ENCODE data around the gene POU2F3. TPM values are rescaled to one million over a fixed set of nuclear protein-coding genes. Genes with fewer than 3 reads are reported as not detected.

The POU2F3 gene
- total RNA-seq, 1 donor from 2014 or later: not detected

DNA sequence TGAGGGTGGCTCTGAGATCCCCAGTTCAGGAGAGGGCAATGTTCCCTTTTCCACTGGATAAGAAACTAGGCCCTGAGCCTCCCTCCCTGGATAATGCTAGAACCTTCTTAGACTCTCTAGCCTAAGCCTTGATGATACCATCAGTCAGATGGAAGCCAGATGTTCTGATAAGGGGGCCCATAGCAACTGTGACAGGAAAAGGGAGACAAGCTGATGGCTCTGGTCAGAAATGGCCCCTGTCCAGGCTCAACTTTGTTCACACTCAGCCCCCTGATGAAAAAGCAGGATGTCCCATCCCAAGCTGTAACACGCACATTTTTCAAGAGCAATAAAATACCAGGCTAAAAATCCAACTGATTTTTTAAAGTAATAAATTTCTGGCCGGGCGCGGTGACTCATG is 36.3 kb upstream of the POU2F3 start:
- Histone ChIP-seq H3K27me3 (peaks cover 94% of the 10 kb centered on the region), H3K27ac (no peak overlapping the region), H2AFZ (replicated peaks) (no peak overlapping the region), H3F3A (ENCODE audit: low read depth) (no peaks in the 10 kb centered on the region), H3K4me3 (no peak overlapping the region), H3K9me3 (ENCODE audit: low read depth) (no peaks in the 10 kb centered on the region), H3K36me3 (no peaks in the 10 kb centered on the region), H3K9ac (no peak overlapping the region), H3K4me1 (no peaks in the 10 kb centered on the region), H3K4me2 (no peak overlapping the region), H4K20me1 (ENCODE audit: low read depth) (no peaks in the 10 kb centered on the region), H3K79me2 (ENCODE audit: low read depth) (no peaks in the 10 kb centered on the region)
- Mint-ChIP-seq H3K36me3 (no peaks in the 10 kb centered on the region), H3K27me3 (ENCODE audit: insufficient read depth, low read depth) (peaks cover 13% of the 10 kb centered on the region), H3K27ac (no peak overlapping the region), H3K9me3 (no peaks in the 10 kb centered on the region), H3K4me3 (no peak overlapping the region), H3K4me1 (peaks cover 35% of the 10 kb centered on the region)
- TF ChIP-seq, protein P1, sequence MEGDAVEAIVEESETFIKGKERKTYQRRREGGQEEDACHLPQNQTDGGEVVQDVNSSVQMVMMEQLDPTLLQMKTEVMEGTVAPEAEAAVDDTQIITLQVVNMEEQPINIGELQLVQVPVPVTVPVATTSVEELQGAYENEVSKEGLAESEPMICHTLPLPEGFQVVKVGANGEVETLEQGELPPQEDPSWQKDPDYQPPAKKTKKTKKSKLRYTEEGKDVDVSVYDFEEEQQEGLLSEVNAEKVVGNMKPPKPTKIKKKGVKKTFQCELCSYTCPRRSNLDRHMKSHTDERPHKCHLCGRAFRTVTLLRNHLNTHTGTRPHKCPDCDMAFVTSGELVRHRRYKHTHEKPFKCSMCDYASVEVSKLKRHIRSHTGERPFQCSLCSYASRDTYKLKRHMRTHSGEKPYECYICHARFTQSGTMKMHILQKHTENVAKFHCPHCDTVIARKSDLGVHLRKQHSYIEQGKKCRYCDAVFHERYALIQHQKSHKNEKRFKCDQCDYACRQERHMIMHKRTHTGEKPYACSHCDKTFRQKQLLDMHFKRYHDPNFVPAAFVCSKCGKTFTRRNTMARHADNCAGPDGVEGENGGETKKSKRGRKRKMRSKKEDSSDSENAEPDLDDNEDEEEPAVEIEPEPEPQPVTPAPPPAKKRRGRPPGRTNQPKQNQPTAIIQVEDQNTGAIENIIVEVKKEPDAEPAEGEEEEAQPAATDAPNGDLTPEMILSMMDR (IDR thresholded peaks at IDR 0.05): no peak
- TF ChIP-seq EZH2 (IDR thresholded peaks at IDR 0.05) (no peak), EZH2phosphoT487 (IDR thresholded peaks at IDR 0.05) (no peak)
- DNase-seq (ENCODE audit: low spot score): no peak

DNA sequence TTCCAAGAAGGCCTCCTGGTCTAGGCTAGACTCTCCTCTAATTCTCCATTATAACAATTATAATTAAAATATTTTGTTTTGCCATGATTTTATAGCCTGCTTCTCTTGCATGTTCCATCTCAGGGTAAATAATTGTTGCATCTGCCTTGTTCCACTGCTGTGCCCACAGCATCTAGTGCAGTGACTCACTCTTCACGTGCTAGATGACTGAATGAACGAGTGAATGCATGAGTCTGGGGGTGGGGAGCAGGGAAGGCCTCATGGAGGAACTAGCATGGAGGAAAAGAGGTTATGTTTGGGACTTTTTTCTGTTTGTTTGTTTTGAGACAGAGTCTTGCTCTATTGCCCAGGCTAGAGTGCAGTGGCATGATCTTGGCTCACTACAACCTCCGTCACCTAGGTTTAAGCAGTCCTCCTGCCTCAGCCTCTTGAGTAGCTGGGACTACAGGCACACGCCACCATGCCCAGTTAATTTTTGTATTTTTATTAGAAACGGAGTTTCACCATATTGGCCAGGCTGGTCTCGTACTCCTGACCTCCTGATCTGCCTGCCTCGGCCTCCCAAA is 34.3 kb upstream of the POU2F3 start:
- Mint-ChIP-seq H3K4me1 (peaks cover 40% of the 10 kb centered on the region), H3K9me3 (no peaks in the 10 kb centered on the region), H3K27ac (no peak overlapping the region), H3K4me3 (no peak overlapping the region), H3K36me3 (no peaks in the 10 kb centered on the region), H3K27me3 (ENCODE audit: insufficient read depth, low read depth) (peaks cover 9% of the 10 kb centered on the region)
- H2AFZ ChIP-seq (replicated peaks): no peak overlapping the region
- peaks cover 9% of the 10 kb centered on the region for H3K4me1 ChIP-seq
- no peak overlapping the region for H3K4me3 ChIP-seq
- peaks cover 12% of the 10 kb centered on the region for H3F3A ChIP-seq (ENCODE audit: low read depth)
- H3K27me3 ChIP-seq: peaks cover 94% of the 10 kb centered on the region
- no peak overlapping the region for H3K9ac ChIP-seq
- no peaks in the 10 kb centered on the region for H3K36me3 ChIP-seq
- no peak overlapping the region for H3K4me2 ChIP-seq
- no peaks in the 10 kb centered on the region for H3K9me3 ChIP-seq (ENCODE audit: low read depth)
- no peak overlapping the region for H3K27ac ChIP-seq
- no peak for DNase-seq (ENCODE audit: low spot score)
- TF ChIP-seq EZH2 (IDR thresholded peaks at IDR 0.05): no peak
- no peak for TF ChIP-seq EZH2phosphoT487 (IDR thresholded peaks at IDR 0.05)
- TF ChIP-seq, protein P1 (IDR thresholded peaks at IDR 0.05): no peak
- H3K79me2 ChIP-seq (ENCODE audit: low read depth): no peaks in the 10 kb centered on the region
- peaks cover 8% of the 10 kb centered on the region for H4K20me1 ChIP-seq (ENCODE audit: low read depth)

DNA sequence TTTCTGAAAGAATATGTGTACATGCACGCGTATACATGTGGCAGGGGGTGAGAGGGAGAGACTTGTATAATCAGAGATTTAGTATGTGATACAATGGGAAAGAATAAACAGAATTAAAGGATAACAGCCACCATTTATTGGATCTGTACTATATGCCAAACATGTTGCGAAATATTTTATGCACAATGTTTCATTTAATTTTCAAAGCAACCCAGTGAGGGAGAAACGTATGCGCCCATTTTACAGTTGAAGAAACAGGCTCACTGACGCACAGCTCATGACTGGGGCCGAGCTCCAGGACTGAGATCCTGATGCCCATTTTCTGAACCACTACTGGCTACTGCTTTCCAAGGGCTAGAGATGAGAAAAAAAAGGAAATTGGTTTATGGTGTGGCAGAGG is 32.4 kb upstream of the POU2F3 start:
- Mint-ChIP-seq H3K4me3 (peak overlapping the region; percentile 22), H3K36me3 (no peaks in the 10 kb centered on the region), H3K27ac (no peak overlapping the region), H3K27me3 (ENCODE audit: insufficient read depth, low read depth) (peaks cover 10% of the 10 kb centered on the region), H3K4me1 (peaks cover 46% of the 10 kb centered on the region), H3K9me3 (no peaks in the 10 kb centered on the region)
- TF ChIP-seq EZH2 (IDR thresholded peaks at IDR 0.05): no peak
- no peak for TF ChIP-seq EZH2phosphoT487 (IDR thresholded peaks at IDR 0.05)
- TF ChIP-seq, protein P1 (IDR thresholded peaks at IDR 0.05): no peak
- no peak overlapping the region for H3K4me2 ChIP-seq
- H4K20me1 ChIP-seq (ENCODE audit: low read depth): peaks cover 18% of the 10 kb centered on the region
- H3K9ac ChIP-seq: no peak overlapping the region
- peaks cover 16% of the 10 kb centered on the region for H3F3A ChIP-seq (ENCODE audit: low read depth)
- H3K27me3 ChIP-seq: peaks cover 94% of the 10 kb centered on the region
- no peak overlapping the region for H3K27ac ChIP-seq
- H3K4me1 ChIP-seq: peaks cover 17% of the 10 kb centered on the region
- no peaks in the 10 kb centered on the region for H3K79me2 ChIP-seq (ENCODE audit: low read depth)
- no peaks in the 10 kb centered on the region for H3K36me3 ChIP-seq
- no peak for DNase-seq (ENCODE audit: low spot score)
- H3K4me3 ChIP-seq: no peak overlapping the region
- H2AFZ ChIP-seq (replicated peaks): no peak overlapping the region
- no peaks in the 10 kb centered on the region for H3K9me3 ChIP-seq (ENCODE audit: low read depth)
